Measurements from ENCODE around the gene DEPDC5. TPM values are rescaled to one million over a fixed set of nuclear protein-coding genes. Genes with fewer than 3 reads are reported as not detected.

DEPDC5 gene
- total and polyA plus RNA-seq, 7 donors, result 8.4 to 21.3 (median 12.9) TPM

GRCh38 chr22:31896472-31896871, 142.7 kb downstream of the DEPDC5 start:
- 92 to 95% methylated on average over 1 of the region's 1 CpG for WGBS, 2 donors
- DNase-seq, result no peak
- H3K27ac ChIP-seq, result no peak overlapping the region
- no peaks in the 10 kb centered on the region for H3K4me1 ChIP-seq
- H3K36me3 ChIP-seq, result peaks cover 0 to 59% (median 5%) of the 10 kb centered on the region in 4 donors
- no peak for TF ChIP-seq POLR2AphosphoS5 (IDR thresholded peaks at IDR 0.05)
- TF ChIP-seq POLR2A (IDR thresholded peaks at IDR 0.05), result no peak
- TF ChIP-seq, protein P1, sequence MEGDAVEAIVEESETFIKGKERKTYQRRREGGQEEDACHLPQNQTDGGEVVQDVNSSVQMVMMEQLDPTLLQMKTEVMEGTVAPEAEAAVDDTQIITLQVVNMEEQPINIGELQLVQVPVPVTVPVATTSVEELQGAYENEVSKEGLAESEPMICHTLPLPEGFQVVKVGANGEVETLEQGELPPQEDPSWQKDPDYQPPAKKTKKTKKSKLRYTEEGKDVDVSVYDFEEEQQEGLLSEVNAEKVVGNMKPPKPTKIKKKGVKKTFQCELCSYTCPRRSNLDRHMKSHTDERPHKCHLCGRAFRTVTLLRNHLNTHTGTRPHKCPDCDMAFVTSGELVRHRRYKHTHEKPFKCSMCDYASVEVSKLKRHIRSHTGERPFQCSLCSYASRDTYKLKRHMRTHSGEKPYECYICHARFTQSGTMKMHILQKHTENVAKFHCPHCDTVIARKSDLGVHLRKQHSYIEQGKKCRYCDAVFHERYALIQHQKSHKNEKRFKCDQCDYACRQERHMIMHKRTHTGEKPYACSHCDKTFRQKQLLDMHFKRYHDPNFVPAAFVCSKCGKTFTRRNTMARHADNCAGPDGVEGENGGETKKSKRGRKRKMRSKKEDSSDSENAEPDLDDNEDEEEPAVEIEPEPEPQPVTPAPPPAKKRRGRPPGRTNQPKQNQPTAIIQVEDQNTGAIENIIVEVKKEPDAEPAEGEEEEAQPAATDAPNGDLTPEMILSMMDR (IDR thresholded peaks at IDR 0.05), result no peak
- no peak for TF ChIP-seq EP300 (IDR thresholded peaks at IDR 0.05)
- intact Hi-C loops (cut with DNase I), result no loop called here
- no peak overlapping the region for H3K4me3 ChIP-seq
- no peaks in the 10 kb centered on the region for H3K9me3 ChIP-seq
- H3K27me3 ChIP-seq, result no peaks in the 10 kb centered on the region

- intact Hi-C loops (cut with DNase I), result no loop called here
- 84 to 87% methylated on average over 16 of the region's 16 CpGs for WGBS, 2 donors
- Histone ChIP-seq H3K36me3 (peaks cover 0 to 72% (median 8%) of the 10 kb centered on the region in 4 donors), H3K9me3 (no peaks in the 10 kb centered on the region), H3K4me3 (no peak overlapping the region), H3K4me1 (no peaks in the 10 kb centered on the region), H3K27me3 (no peaks in the 10 kb centered on the region), H3K27ac (no peak overlapping the region)
- no peak for TF ChIP-seq EP300 (IDR thresholded peaks at IDR 0.05)
- TF ChIP-seq POLR2AphosphoS5 (IDR thresholded peaks at IDR 0.05), result no peak
- TF ChIP-seq, protein P1 (IDR thresholded peaks at IDR 0.05), result no peak
- no peak for TF ChIP-seq POLR2A (IDR thresholded peaks at IDR 0.05)
- DNase-seq, result no peak
Measured at GRCh38 chr22:31897842-31898805, 144.3 kb downstream of the DEPDC5 start.

- no peak overlapping the region for H3K4me3 ChIP-seq
- no peak for DNase-seq
- no peak overlapping the region for H3K27ac ChIP-seq
- H3K36me3 ChIP-seq, result peaks cover 0 to 69% (median 8%) of the 10 kb centered on the region in 4 donors
- intact Hi-C loops (cut with DNase I), result no loop called here
- no peaks in the 10 kb centered on the region for H3K9me3 ChIP-seq
- 94% methylated on average over 2 of the region's 2 CpGs for WGBS, 2 donors
- no peaks in the 10 kb centered on the region for H3K27me3 ChIP-seq
- H3K4me1 ChIP-seq, result no peaks in the 10 kb centered on the region
- TF ChIP-seq, protein P1 (IDR thresholded peaks at IDR 0.05), result no peak
- TF ChIP-seq EP300 (IDR thresholded peaks at IDR 0.05) (no peak), POLR2A (IDR thresholded peaks at IDR 0.05) (no peak), POLR2AphosphoS5 (IDR thresholded peaks at IDR 0.05) (no peak)
Measured at GRCh38 chr22:31898926-31899325, 145.1 kb downstream of the DEPDC5 start.

- Histone ChIP-seq H3K4me3 (no peak overlapping the region), H3K27ac (no peak overlapping the region), H3K4me1 (no peaks in the 10 kb centered on the region), H3K36me3 (peaks cover 0 to 68% (median 8%) of the 10 kb centered on the region in 4 donors), H3K9me3 (no peaks in the 10 kb centered on the region), H3K27me3 (no peaks in the 10 kb centered on the region)
- 95 to 96% methylated on average over 4 of the region's 4 CpGs for WGBS, 2 donors
- no peak for TF ChIP-seq EP300 (IDR thresholded peaks at IDR 0.05)
- TF ChIP-seq POLR2AphosphoS5 (IDR thresholded peaks at IDR 0.05), result no peak
- TF ChIP-seq POLR2A (IDR thresholded peaks at IDR 0.05), result no peak
- TF ChIP-seq, protein P1 (IDR thresholded peaks at IDR 0.05), result no peak
- no peak for DNase-seq
- intact Hi-C loops (cut with DNase I), result no loop called here
Measured at GRCh38 chr22:31899669-31900068, 145.8 kb downstream of the DEPDC5 start.

All from sigmoid colon (tissue), 7 donors.